Chondrocyte (in vitro differentiated cells): ENCODE results near the gene SMIM35. TPM values are rescaled to one million over a fixed set of nuclear protein-coding genes. Genes with fewer than 3 reads are reported as not detected.

Source experiments
- DNase-seq: peaks from one replicate; pipeline ENCODE4 v3.0.0; 2021; ENCODE audit warnings: mixed read lengths, low spot score
- H3K27ac Mint-ChIP-seq: one replicate; pipeline ENCODE4 v1.8.0; 2021; ENCODE audit warnings: mild to moderate bottlenecking, moderate library complexity, mixed read lengths; ENCODE audit not compliant: unreplicated experiment
- H3K27me3 Mint-ChIP-seq: 2 replicates; pipeline ENCODE4 v1.8.0; 2021; ENCODE audit warnings: low read depth, mixed read lengths
- H3K36me3 Mint-ChIP-seq: 2 replicates; pipeline ENCODE4 v1.8.0; 2021; ENCODE audit warnings: low read depth, mixed read lengths
- H3K4me1 Mint-ChIP-seq: 2 replicates; pipeline ENCODE4 v1.8.0; 2021; ENCODE audit warnings: low read depth, mild to moderate bottlenecking, mixed read lengths
- H3K4me3 Mint-ChIP-seq: one replicate; pipeline ENCODE4 v1.8.0; 2021; ENCODE audit warnings: mild to moderate bottlenecking, moderate library complexity, mixed read lengths; ENCODE audit not compliant: unreplicated experiment
- H3K9me3 Mint-ChIP-seq: 2 replicates; pipeline ENCODE4 v1.8.0; 2021; ENCODE audit warnings: low read depth, mixed read lengths
- CTCF ChIP-seq: fragments of 200-600 bp; sonication (generic); IDR thresholded peaks from 2 replicates; pipeline ENCODE4 v1.5.0; 2021; ENCODE audit warnings: antibody characterized with exemption, mild to moderate bottlenecking, moderate library complexity
- total RNA-seq: library from RNA; stranded (reverse); gene quantifications from 3 replicates; pipeline ENCODE4 v1.2.1, GENCODE V29; 2021

Gene SMIM35
- total RNA-seq, 1 donor from 2014 or later, result not detected

- H3K27ac Mint-ChIP-seq, result no peak overlapping the region
- H3K36me3 Mint-ChIP-seq, result no peaks in the 10 kb centered on the region
- peak; percentile 34 for DNase-seq
- no peak for TF ChIP-seq CTCF
- no peaks in the 10 kb centered on the region for H3K9me3 Mint-ChIP-seq
- no peak overlapping the region for H3K4me3 Mint-ChIP-seq
- peaks cover 19% of the 10 kb centered on the region for H3K27me3 Mint-ChIP-seq
- H3K4me1 Mint-ChIP-seq, result peaks cover 6% of the 10 kb centered on the region
Observed at GRCh38 chr11:118108513-118108912, 21.8 kb upstream of the SMIM35 start.

DNA sequence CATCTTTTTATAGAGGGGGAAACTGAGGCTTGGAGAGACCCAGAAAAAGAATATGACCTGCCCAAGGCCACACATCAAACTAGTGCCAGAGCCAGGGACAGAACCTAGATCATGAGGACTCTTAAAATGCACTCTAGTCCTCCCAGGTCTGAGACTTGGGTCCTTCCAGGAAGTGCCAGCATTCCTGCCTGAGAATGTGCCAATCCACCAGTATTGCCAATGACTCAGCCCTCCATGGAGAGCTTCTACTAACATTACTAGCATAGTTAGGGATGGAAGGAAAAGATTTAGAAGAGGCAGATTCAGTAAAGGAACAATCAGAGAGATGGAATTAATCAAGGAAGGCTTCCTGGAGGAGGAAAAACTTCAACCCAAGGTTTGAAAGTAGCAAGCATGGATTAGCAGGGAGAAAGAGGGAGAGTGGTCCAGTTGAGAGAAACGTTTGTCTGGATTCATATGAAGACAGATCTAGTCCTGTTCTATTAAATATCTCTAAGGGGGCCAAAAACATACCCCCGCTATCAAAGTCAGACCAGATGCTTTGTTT lies 20.1 kb upstream of the SMIM35 start:
- no peak overlapping the region for H3K4me3 Mint-ChIP-seq
- no peak overlapping the region for H3K27ac Mint-ChIP-seq
- DNase-seq, result no peak

DNA sequence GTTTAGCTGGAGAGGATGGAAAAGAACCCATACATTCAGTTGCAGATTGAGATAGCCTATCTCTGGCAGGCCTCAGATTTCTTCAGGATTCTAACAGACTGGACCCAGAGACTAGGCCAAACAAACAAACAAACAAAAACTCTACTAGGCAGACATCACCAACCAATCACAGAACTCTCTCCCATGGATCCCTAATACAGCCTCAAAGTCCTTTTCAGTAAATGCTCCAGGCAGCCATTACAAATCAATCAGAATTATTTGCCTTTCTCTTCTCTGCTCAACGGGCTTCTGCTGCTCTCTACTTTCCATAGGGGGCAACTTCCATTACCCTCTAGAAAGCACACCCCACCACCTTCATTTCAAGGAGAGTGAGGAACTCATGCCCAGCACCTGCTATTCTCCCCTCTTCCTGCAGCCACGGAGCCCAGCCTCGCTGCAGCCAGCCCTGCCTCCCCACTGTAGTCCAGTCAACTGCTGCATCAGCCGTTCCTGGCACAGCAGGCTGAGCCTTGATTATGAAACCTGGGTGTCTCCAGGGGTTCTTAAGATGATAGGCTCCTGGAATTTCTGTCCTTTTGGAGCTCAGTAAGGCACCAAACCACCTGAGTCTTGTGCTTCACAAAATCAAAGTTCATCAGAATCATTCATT lies 19.0 kb upstream of the SMIM35 start:
- Mint-ChIP-seq H3K36me3 (no peaks in the 10 kb centered on the region), H3K4me3 (no peak overlapping the region)
- no peak for DNase-seq

More for the DNA sequence above, 20.1 kb upstream of the SMIM35 start:
- Mint-ChIP-seq H3K27me3 (peaks cover 16% of the 10 kb centered on the region), H3K36me3 (no peaks in the 10 kb centered on the region), H3K4me1 (peaks cover 6% of the 10 kb centered on the region), H3K9me3 (no peaks in the 10 kb centered on the region)
- TF ChIP-seq CTCF, result no peak

DNA sequence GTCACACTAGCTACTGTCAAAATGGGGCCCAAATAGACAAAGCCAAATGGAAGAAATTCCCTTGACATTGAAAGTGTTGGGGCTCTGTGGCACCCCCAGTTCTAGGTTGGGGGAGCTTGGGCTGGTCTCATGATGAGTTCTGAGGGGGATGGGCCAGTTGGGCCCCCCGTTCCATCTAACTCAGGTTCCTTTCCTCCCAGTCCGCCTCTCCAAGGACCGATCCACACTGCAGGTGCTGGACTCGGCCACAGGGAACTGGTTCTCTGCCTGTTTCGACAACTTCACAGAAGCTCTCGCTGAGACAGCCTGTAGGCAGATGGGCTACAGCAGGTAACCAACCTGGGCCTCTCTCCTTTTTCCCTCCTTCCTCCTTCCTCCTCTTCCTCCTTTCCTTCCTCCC lies 17.7 kb upstream of the SMIM35 start:
- peaks cover 29% of the 10 kb centered on the region for H3K27me3 Mint-ChIP-seq
- TF ChIP-seq CTCF, result no peak
- no peak overlapping the region for H3K4me3 Mint-ChIP-seq
- no peak for DNase-seq
- no peak overlapping the region for H3K27ac Mint-ChIP-seq
- peaks cover 6% of the 10 kb centered on the region for H3K4me1 Mint-ChIP-seq
- no peaks in the 10 kb centered on the region for H3K36me3 Mint-ChIP-seq
- no peaks in the 10 kb centered on the region for H3K9me3 Mint-ChIP-seq

More for the DNA sequence above, 19.0 kb upstream of the SMIM35 start:
- H3K27me3 Mint-ChIP-seq, result peaks cover 21% of the 10 kb centered on the region
- H3K27ac Mint-ChIP-seq, result no peak overlapping the region
- no peak for TF ChIP-seq CTCF
- peaks cover 6% of the 10 kb centered on the region for H3K4me1 Mint-ChIP-seq
- no peaks in the 10 kb centered on the region for H3K9me3 Mint-ChIP-seq

GRCh38 chr11:118102721-118103261 lies 16.0 kb upstream of the SMIM35 start:
- Mint-ChIP-seq H3K4me3 (no peak overlapping the region), H3K36me3 (no peaks in the 10 kb centered on the region), H3K4me1 (peaks cover 4% of the 10 kb centered on the region), H3K27ac (no peak overlapping the region), H3K27me3 (peaks cover 35% of the 10 kb centered on the region), H3K9me3 (no peaks in the 10 kb centered on the region)
- no peak for TF ChIP-seq CTCF
- peak; percentile 58 for DNase-seq
